A673 (cell line): ENCODE measurements around the gene RALGAPA2. TPM values are rescaled to one million over a fixed set of nuclear protein-coding genes. Genes with fewer than 3 reads are reported as not detected.

Experiments
- BruUV-seq: library from RNA; stranded (reverse); fragments of 400-500 nt; replicated peaks from 2 replicates; lab custom pipeline; 2021; lab: Mats Ljungman, UMichigan
- CTCF ChIA-PET: fragments of 300-600 bp; sonication (Branson Sonifier 250); formaldehyde crosslinking; loops from one replicate; lab custom pipeline; 2022; ENCODE audit warnings: antibody characterized with exemption; lab: Charles Lee
- POLR2A ChIA-PET: fragments of 300-600 bp; sonication (Branson Sonifier 250); formaldehyde crosslinking; loops from one replicate; lab custom pipeline; 2022; ENCODE audit warnings: antibody characterized with exemption; ENCODE audit not compliant: low non-redundant PET; lab: Charles Lee
- DNase-seq: peaks from one replicate; pipeline ENCODE4 v3.0.0-alpha.2; 2015; ENCODE audit warnings: low spot score
- H3K27ac ChIP-seq: fragments of 200-600 bp; sonication (generic); 2 replicates; pipeline ENCODE4 v1.5.1; 2016; ENCODE audit warnings: mixed run types, low read depth, mild to moderate bottlenecking, mixed read lengths, antibody characterized with exemption, low read length; ENCODE audit not compliant: poor library complexity, severe bottlenecking
- H3K27me3 ChIP-seq: fragments of 200-600 bp; sonication (generic); replicated peaks from 2 replicates; pipeline ENCODE4 v1.6.1; 2017; ENCODE audit warnings: mixed run types, low read depth, mild to moderate bottlenecking, mixed read lengths, antibody characterized with exemption, low read length; ENCODE audit not compliant: insufficient read depth, poor library complexity
- H3K36me3 ChIP-seq: fragments of 200-600 bp; sonication (generic); 2 replicates; pipeline ENCODE4 v1.6.1; 2016; ENCODE audit warnings: mixed run types, mild to moderate bottlenecking, mixed read lengths, antibody characterized with exemption, low read length; ENCODE audit not compliant: insufficient read depth, poor library complexity, severe bottlenecking
- H3K4me1 ChIP-seq: fragments of 200-600 bp; sonication (generic); 2 replicates; pipeline ENCODE4 v1.6.1; 2017; ENCODE audit warnings: mixed run types, mild to moderate bottlenecking, mixed read lengths, antibody characterized with exemption, low read length; ENCODE audit not compliant: insufficient read depth, poor library complexity, severe bottlenecking
- H3K4me3 ChIP-seq: fragments of 200-600 bp; sonication (generic); 2 replicates; pipeline ENCODE4 v1.5.1; 2016; ENCODE audit warnings: low read depth, mixed run types, mild to moderate bottlenecking, mixed read lengths, low read length; ENCODE audit not compliant: poor library complexity, severe bottlenecking
- H3K9me3 ChIP-seq: fragments of 200-600 bp; sonication (generic); 2 replicates; pipeline ENCODE4 v1.6.1; 2016; ENCODE audit warnings: mixed run types, low read depth, mild to moderate bottlenecking, mixed read lengths, antibody characterized with exemption, low read length; ENCODE audit not compliant: poor library complexity, severe bottlenecking
- EZH2 ChIP-seq: fragments of 200-600 bp; sonication (generic); IDR thresholded peaks from 2 replicates; pipeline ENCODE4 v1.6.1; 2017; ENCODE audit warnings: borderline replicate concordance, low read depth, mild to moderate bottlenecking, mixed read lengths, antibody characterized with exemption, low read length; ENCODE audit not compliant: poor library complexity, severe bottlenecking
- intact Hi-C: fragments of 100-400 bp; cut with micrococcal nuclease; formaldehyde crosslinking; loops from one replicate; pipeline ENCODE4 v1.10.0; 2022; ENCODE audit not compliant: unreplicated experiment
- total RNA-seq: library from RNA; stranded (reverse); gene quantifications from 2 replicates; pipeline ENCODE4 v1.2.3, GENCODE V29; 2021
- TF ChIP-seq, protein P1 (sequence below): fragments of 300-800, 200-600 bp; sonication (generic); conservative IDR thresholded peaks from 2 replicates; pipeline ENCODE4 v1.5.1; 2017; ENCODE audit warnings: low read depth, mild to moderate bottlenecking, antibody characterized with exemption, low read length, moderate library complexity, mixed read lengths

Gene RALGAPA2
- total RNA-seq, 1 experiment from 2014 or later: 32.4 TPM

- intact Hi-C loops: no loop called here
Measured at GRCh38 chr20:20638878-20639277, 73.6 kb downstream of the RALGAPA2 start.

DNA sequence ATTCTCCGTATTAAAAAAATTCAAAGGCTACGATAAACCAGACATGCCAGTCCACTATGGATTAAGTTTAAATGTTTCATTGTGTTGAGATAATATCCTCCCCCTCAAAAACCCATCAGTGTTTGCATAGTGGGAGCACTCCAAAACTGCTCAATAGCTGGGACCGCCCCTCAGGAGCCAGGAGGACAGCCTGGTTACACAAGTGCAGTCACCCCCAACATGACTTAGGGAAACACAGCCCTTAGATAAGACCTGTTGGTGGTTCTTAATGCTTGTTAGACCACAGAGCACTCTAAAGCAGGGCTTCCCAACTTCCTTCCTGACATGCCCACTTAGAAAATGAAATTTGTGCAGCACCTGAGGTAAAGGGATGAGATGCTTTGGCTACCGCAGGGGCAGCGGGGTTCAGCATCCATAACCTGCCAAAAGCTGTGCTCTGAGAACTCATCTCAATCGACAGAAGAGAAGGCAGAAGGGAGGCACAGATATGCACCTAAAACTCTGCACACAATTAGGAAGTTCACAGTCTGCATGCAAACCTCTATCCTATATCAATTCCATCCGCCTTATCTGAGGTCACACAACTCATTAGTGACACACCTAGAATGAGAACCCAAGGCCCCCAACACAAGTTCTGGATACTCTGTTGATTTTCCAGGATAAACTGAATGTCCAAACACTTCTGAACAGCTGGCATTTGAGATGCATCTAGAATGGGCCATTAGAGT, 74.3 kb downstream of the RALGAPA2 start:
- H3K4me1 ChIP-seq: no peaks in the 10 kb centered on the region
- no TSS peak for BruUV-seq
- no peak overlapping the region for H3K27ac ChIP-seq
- DNase-seq: no peak
- ChIA-PET POLR2A (no interaction called here), CTCF (no interaction called here)
- no peak overlapping the region for H3K4me3 ChIP-seq
- intact Hi-C loops: no loop called here
- no peak for TF ChIP-seq EZH2
- no peaks in the 10 kb centered on the region for H3K27me3 ChIP-seq
- H3K9me3 ChIP-seq: no peaks in the 10 kb centered on the region
- H3K36me3 ChIP-seq: peaks cover 10% of the 10 kb centered on the region

More at GRCh38 chr20:20638878-20639277, 73.6 kb downstream of the RALGAPA2 start:
- no peak for DNase-seq
- TF ChIP-seq, protein P1, sequence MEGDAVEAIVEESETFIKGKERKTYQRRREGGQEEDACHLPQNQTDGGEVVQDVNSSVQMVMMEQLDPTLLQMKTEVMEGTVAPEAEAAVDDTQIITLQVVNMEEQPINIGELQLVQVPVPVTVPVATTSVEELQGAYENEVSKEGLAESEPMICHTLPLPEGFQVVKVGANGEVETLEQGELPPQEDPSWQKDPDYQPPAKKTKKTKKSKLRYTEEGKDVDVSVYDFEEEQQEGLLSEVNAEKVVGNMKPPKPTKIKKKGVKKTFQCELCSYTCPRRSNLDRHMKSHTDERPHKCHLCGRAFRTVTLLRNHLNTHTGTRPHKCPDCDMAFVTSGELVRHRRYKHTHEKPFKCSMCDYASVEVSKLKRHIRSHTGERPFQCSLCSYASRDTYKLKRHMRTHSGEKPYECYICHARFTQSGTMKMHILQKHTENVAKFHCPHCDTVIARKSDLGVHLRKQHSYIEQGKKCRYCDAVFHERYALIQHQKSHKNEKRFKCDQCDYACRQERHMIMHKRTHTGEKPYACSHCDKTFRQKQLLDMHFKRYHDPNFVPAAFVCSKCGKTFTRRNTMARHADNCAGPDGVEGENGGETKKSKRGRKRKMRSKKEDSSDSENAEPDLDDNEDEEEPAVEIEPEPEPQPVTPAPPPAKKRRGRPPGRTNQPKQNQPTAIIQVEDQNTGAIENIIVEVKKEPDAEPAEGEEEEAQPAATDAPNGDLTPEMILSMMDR: no peak
- no peak for TF ChIP-seq EZH2
- Histone ChIP-seq H3K9me3 (no peaks in the 10 kb centered on the region), H3K27me3 (no peaks in the 10 kb centered on the region), H3K36me3 (peaks cover 10% of the 10 kb centered on the region), H3K27ac (no peak overlapping the region), H3K4me3 (no peak overlapping the region), H3K4me1 (no peaks in the 10 kb centered on the region)
- ChIA-PET CTCF (no interaction called here), POLR2A (no interaction called here)
- no TSS peak for BruUV-seq

- no peak for TF ChIP-seq EZH2
- TF ChIP-seq, protein P1: no peak
- BruUV-seq: no TSS peak
- intact Hi-C loops: no loop called here
- no peaks in the 10 kb centered on the region for H3K9me3 ChIP-seq
- peaks cover 10% of the 10 kb centered on the region for H3K36me3 ChIP-seq
- ChIA-PET POLR2A (no interaction called here), CTCF (no interaction called here)
- H3K27me3 ChIP-seq: no peaks in the 10 kb centered on the region
- H3K4me3 ChIP-seq: no peak overlapping the region
- DNase-seq: no peak
- no peaks in the 10 kb centered on the region for H3K4me1 ChIP-seq
- no peak overlapping the region for H3K27ac ChIP-seq
Measured at GRCh38 chr20:20635006-20635405, 77.4 kb downstream of the RALGAPA2 start.
